HG03039 (cell line): ENCODE data around the gene CCL24.
"Not testable (repeated sequence)": the region's sequence is repeated elsewhere in the genome, so short reads cannot be mapped to it uniquely, and the experiment has no call there.

Experiments used
- ATAC-seq: cut with Tn5 transposase; IDR thresholded peaks from one replicate; pipeline ENCODE4 v1.9.1; 2021; ENCODE audit warnings: mild to moderate bottlenecking, moderate library complexity; ENCODE audit not compliant: unreplicated experiment

CCL24 gene

DNA sequence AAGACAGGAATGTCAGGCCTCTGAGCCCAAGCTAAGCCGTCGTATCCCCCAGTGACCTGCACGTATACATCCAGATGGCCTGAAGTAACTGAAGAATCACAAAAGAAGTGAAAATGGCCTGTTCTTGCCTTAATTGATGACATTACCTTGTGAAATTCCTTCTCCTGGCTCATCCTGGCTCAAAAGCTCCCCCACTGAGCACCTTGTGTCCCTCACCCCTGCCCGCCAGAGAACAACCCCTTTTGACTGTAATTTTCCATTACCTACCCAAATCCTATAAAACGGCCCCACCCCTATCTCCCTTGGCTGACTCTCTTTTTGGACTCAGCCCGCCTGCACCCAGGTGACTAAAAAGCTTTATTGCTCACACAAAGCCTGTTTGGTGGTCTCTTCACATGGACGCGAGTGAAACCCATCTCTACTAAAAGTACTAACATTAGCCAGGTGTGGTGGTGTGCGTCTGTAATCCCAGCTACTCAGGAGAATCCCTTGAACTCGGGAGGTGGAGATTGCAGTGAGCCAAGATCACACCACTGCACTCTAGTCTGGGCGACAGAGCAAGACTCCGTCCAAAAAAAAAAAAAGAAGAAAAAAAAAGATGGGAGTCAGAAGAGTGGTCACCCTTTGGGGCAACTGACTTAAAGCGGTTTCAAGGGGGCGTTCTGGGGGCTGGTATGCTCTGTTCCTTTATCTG, 25.3 kb downstream of the CCL24 start:
- not testable (repeated sequence) for ATAC-seq

DNA sequence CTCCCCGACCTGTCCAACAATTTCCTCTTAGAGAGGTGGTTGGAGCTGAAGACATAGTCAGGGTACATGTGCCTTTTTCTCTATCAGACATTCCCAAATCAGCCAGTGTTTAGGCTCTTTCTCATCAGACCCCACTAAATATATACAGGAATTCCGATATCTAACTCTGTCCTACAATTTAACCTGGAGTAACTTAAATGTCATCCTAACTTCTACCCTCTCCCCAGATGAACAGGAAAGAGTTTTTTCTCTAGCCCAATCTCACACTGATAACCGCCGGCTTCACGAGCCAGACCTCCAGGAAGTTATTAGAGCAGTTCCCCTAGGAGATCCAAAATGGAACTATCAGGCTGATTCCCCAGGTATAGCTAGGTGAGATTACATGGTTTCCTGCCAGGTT, 30.5 kb downstream of the CCL24 start:
- ATAC-seq, result not testable (repeated sequence)

DNA sequence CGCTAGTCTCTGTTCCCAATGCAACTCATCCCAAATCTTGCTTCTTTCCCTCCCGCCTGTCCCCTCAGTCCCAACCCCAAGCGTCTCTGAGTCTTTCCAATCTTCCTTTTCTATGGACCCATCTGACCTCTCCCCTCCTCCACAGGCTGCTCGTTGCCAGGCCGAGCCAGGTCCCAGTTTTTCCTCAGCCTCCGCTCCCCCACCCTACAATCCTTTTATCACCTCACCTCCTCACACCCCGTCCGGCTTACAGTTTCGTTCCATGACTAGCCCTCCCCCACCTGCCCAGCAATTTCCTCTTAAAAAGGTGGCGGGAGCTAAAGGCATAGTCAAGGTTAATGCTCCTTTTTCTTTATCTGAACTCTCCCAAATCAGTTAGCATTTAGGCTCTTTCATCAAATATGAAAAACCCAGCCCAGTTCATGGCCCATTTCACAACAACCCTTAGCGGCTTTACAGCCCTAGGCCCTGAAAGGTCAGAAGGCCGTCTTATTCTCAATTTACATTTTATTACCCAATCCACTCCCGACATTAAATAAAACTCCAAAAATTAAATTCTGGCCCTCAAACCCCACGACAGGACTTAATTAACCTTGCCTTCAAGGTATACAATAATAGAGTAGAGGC, 32.8 kb downstream of the CCL24 start:
- ATAC-seq, result not testable (repeated sequence)

DNA sequence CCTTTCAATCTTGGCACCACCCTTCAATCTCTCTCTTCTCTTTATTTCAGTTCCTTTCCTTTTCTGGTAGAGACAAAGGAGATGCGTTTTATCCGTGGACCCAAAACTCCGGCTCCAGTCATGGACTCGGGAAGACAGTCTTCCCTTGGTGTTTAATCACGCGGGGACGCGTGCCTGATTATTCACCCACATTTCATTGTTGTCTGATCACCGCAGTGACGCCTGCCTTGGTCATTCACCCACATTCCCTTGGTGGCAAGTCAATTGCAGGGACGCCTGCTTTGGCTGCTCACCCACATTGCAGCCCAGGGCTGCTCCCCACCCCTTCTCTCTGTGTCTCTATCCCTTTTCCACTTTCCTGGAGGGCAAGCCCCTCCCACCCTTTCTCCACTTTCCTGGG, 34.1 kb downstream of the CCL24 start:
- not testable (repeated sequence) for ATAC-seq

DNA sequence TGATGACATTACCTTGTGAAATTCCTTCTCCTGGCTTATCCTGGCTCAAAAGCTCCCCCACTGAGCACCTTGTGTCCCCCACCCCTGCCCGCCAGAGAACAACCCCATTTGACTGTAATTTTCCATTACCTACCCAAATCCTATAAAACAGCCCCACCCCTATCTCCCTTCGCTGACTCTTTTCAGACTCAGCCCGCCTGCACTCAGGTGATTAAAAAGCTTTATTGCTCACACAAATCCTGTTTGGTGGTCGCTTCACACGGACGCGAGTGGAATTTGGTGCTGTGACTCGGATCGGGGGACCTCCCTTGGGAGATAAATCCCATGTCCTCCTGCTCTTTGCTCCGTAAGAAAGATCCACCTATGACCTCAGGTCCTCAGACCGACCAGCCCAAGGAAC, 34.6 kb downstream of the CCL24 start:
- not testable (repeated sequence) for ATAC-seq

DNA sequence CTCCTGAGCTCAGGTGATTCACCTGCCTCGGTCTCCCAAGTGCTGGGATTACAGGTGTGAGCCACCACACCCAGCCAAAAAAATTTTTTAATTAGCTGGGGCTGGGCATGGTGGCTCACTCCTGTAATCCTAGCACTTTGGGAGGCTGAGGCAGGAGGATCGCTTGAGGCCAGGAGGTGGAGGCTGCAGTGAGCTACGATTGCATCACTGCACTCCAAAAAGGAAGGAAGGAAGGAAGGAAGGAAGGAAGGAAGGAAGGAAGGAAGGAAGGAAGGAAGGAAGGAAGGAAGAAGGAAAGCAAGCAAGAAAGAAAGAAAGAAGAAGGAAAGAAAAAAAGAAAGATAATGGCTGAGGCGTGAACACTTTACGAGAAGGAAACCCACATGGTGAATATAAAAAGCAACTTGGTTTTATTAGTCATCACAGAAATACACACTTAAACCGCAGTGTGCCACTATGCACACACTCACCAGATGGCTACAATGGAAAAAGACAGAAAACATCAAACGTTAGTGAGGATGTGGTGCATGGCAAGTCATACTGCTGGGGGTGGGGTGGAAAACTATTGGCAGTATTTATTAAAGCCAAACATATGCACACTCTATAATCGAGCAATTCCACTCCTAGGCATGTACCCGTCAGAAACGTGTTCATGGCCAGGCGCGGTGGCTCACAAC, 37.2 kb downstream of the CCL24 start:
- ATAC-seq, result no peak

DNA sequence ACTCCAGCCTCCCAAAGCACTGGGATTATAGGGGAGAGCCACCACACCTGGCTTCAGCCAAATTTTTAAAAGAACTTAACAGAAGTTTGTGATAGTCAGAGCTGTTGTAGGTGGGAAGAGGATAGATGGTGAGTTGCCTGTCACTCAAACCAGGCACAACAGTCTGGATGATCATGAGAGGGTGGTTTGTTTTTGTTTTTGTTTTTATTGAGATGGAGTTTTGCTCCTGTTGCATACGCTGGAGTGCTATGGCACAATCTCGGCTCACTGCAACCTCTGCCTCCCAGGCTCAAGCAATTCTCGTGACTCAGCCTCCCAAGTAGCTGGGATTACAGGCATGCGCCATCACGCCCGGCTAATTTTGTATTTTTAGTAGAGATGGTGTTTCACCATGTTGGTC, 39.6 kb downstream of the CCL24 start:
- not testable (repeated sequence) for ATAC-seq

DNA sequence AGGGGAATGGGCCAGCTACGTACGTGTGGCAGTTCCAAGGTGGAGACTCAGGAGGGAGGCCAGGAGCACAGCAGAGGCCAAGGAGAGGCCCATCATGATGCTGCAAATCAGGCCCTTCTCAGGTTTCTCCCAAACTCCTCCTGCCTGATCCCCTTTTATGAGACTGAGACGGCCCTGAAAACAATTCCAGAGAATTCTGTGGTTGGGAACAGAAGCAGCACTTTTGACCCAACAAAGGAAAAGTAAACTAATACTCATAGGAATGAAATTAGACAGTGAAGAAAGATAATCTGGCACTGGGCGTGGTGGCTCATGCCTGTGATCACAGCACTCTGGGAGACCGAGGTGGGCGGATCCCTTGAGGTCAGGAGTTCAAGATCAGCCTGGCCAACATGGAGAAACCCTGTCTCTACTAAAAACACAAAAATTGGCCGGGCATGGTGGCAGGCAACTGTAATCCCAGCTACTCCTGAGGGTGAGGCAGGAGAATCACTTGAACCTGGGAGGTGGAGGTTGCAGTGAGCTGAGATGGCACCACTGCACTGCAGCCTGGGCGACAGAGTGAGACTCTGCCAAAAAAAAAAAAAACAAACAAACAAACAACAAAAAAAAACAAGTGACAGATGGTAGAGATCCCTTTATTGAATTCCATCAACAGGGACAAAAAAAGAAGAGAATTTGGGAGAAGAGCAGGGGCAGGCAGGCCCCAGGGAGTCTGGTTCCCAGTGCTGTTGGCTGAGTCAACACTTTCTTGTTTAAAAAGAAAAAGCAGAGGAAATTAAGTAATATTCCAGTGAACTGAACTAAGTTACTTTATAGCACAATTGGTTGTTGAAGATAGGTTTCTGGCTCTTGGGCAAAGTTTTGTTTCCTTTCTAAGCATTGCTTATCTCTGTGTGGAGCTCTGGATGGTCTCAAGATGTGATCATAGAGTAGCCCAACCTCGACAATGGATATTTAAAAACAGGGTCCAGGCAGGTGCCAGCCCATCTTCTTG, 41.2 kb downstream of the CCL24 start, which contains the start of gene CCL26:
CCL26 (minus strand) TSS at position 131 of the 997 bp plus-strand sequence; CDS start at position 96, 35 bp downstream.
- ATAC-seq, result no peak

DNA sequence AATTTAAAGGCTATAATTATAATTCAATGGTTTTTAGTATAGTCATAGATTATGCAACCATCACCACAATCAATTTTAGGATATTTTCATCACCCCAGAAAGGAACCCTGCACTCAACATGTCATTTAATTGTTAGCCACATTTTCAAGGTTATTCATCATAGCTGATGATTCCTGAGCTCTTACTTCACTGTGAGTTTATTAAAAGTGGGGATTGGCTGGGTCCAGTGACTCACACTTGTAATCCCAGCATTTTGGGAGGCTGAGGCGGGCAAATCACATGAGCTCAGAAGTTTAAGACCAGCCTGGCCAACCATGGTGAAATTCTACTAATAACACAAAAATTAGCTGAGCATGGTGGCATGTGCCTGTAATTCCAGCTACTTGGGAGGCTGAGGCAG, 42.4 kb downstream of the CCL24 start:
- no peak for ATAC-seq

DNA sequence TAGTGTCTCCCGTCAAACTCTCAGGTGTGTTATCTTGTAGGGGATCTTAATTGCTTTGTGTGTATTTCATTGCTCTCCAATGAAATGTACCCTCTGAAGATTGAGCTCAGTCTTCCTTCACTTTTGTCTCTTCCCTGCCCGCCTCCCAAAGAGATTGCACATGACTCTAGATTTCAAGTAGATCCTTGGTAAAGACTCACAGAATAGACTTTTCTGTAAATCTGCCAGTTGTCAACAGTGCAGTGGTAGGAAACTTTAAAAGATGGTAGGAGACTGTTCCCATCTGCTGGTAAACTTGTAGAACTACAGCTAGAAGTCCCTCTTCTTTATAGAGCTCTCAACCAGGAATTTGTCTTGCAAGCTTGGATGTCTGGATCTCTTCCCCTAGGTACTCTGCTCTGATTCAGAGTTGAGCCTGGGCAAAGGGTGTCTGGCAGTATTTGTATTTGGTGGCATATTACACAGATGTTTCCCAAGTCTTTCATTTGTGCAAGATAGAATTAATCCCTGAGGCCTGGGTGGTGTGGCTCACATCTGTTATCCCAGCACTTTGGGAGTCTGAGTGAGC, 51.2 kb downstream of the CCL24 start:
- ATAC-seq, result no peak

DNA sequence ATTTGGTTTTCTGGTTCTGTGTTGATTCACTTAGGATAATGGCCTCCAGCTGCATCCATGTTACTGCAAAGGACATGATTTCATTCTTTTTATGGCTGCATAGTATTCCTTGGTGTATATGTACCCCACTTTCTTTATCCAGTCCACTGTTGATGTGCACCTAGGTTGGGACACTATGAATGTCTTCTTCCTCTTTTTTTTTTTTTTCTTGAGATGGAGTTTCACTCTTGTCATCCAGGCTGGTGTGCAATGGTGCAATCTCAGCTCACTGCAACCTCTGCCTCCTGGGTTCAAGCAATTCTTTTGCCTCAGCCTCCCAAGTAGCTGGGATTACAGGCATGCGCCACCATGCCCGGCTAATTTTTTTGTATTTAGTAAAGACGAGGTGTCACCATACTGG, 51.8 kb downstream of the CCL24 start:
- ATAC-seq, result not testable (repeated sequence)
